Keratinocyte (primary cell): ENCODE results near the gene SLC44A1. TPM values are rescaled to one million over a fixed set of nuclear protein-coding genes. Genes with fewer than 3 reads are reported as not detected.

Experiments used
- DNase-seq: peaks from one replicate; pipeline ENCODE4 v3.0.0-alpha.2; 2011; ENCODE audit warnings: low read depth, missing footprints, low spot score
- FAIRE-seq: peaks from 2 replicates; lab custom pipeline; 2011; peaks lifted over from hg19 to GRCh38; lab: Jason Lieb, UNC
- H2AFZ ChIP-seq: 2 replicates; pipeline ENCODE4 v1.6.0; 2012; ENCODE audit warnings: low read length, control low read depth, inconsistent platforms; ENCODE audit not compliant: control insufficient read depth
- H3K27ac ChIP-seq: 2 replicates; pipeline ENCODE4 v1.5.1; 2011; ENCODE audit warnings: low read length; ENCODE audit not compliant: control insufficient read depth, insufficient read depth
- H3K27me3 ChIP-seq: 3 replicates; pipeline ENCODE4 v1.6.0; 2011; ENCODE audit warnings: low read length; ENCODE audit not compliant: control insufficient read depth, insufficient read depth; ENCODE audit errors: extremely low read depth
- H3K36me3 ChIP-seq, 2 experiments: 2 replicates in 1 of 2; 3 replicates in 1 of 2; pipeline ENCODE4 v1.5.1; 2011; ENCODE audit warnings: low read length in 2 of 2, mild to moderate bottlenecking in 1 of 2; ENCODE audit not compliant: control insufficient read depth in 2 of 2, insufficient read depth in 2 of 2; ENCODE audit errors: extremely low read depth in 1 of 2
- H3K4me1 ChIP-seq: 3 replicates; pipeline ENCODE4 v1.5.1; 2011; ENCODE audit warnings: low read length; ENCODE audit not compliant: control insufficient read depth, insufficient read depth; ENCODE audit errors: extremely low read depth
- H3K4me2 ChIP-seq: 3 replicates; pipeline ENCODE4 v1.6.0; 2011; ENCODE audit warnings: low read depth, low read length; ENCODE audit not compliant: control insufficient read depth, insufficient read depth; ENCODE audit errors: extremely low read depth
- H3K4me3 ChIP-seq, 3 experiments: fragments of 200-600 bp in 1 of 3; sonication (generic) in 1 of 3; 2 replicates in 2 of 3; 3 replicates in 1 of 3; pipeline ENCODE4 v1.5.1; 2011 to 2016; ENCODE audit warnings: low read length in 3 of 3, mild to moderate bottlenecking in 3 of 3, control low read depth in 2 of 3, inconsistent platforms in 1 of 3, low read depth in 1 of 3, mixed read lengths in 1 of 3, mixed run types in 1 of 3, moderate library complexity in 1 of 3; ENCODE audit not compliant: control insufficient read depth in 2 of 3, insufficient read depth in 2 of 3; ENCODE audit errors: extremely low read depth in 1 of 3
- H3K79me2 ChIP-seq: 2 replicates; pipeline ENCODE4 v1.6.0; 2012; ENCODE audit warnings: low read length; ENCODE audit not compliant: control insufficient read depth, insufficient read depth
- H3K9ac ChIP-seq: 3 replicates; pipeline ENCODE4 v1.6.0; 2011; ENCODE audit warnings: low read length; ENCODE audit not compliant: control insufficient read depth, insufficient read depth; ENCODE audit errors: extremely low read depth
- H3K9me1 ChIP-seq: 3 replicates; pipeline ENCODE4 v1.6.0; 2011; ENCODE audit warnings: low read length; ENCODE audit not compliant: control insufficient read depth, insufficient read depth; ENCODE audit errors: extremely low read depth
- H3K9me3 ChIP-seq: 2 replicates; pipeline ENCODE4 v1.5.1; 2012; ENCODE audit warnings: low read depth, low read length; ENCODE audit not compliant: control insufficient read depth
- H4K20me1 ChIP-seq: 3 replicates; pipeline ENCODE4 v1.6.0; 2011; ENCODE audit warnings: low read length; ENCODE audit not compliant: control insufficient read depth, insufficient read depth; ENCODE audit errors: extremely low read depth
- EZH2 ChIP-seq: IDR thresholded peaks from one replicate; pipeline ENCODE4 v1.6.1; 2012; ENCODE audit warnings: inconsistent platforms, mild to moderate bottlenecking, low read length, moderate library complexity
- dilution Hi-C: fragments of 300-500 bp; cut with MboI; formaldehyde crosslinking; loops from one replicate; pipeline ENCODE4 v1.7.0; 2020; ENCODE audit warnings: low sequenced_read_pairs; ENCODE audit not compliant: extremely low pct_ligation_motif_present
- polyA plus RNA-seq, 5 experiments: library from polyadenylated mRNA; depleted of rRNA in 3 of 5; stranded (reverse) in 3 of 5; stranded (forward) in 1 of 5; unstranded in 1 of 5; fragments of >200 nt; gene quantifications; 1 replicate in 1 of 5; 2 replicates in 3 of 5; 3 replicates in 1 of 5; pipeline versions ENCODE4 v1.2.1 to v1.2.3, GENCODE V29; 2011 to 2012; ENCODE audit warnings: missing spikeins in 2 of 5, low read depth in 1 of 5, low replicate concordance in 1 of 5
- TF ChIP-seq, protein P1 (sequence below), 3 experiments: IDR thresholded peaks in 1 of 3; conservative IDR thresholded peaks in 1 of 3; optimal IDR thresholded peaks in 1 of 3; 2 replicates in 2 of 3; 3 replicates in 1 of 3; pipeline versions ENCODE3 to v1.5.1; 2011; ENCODE audit warnings: low read length in 3 of 3, mild to moderate bottlenecking in 3 of 3, moderate library complexity in 2 of 3, control low read depth in 1 of 3, inconsistent platforms in 1 of 3; ENCODE audit not compliant: insufficient read depth in 2 of 3; ENCODE audit errors: extremely low read depth in 1 of 3

The SLC44A1 gene
- polyA plus RNA-seq, 1 donor (not counting 4 experiments of a cell fraction or from before 2014, with no cell fraction given): 22.9 TPM

DNA sequence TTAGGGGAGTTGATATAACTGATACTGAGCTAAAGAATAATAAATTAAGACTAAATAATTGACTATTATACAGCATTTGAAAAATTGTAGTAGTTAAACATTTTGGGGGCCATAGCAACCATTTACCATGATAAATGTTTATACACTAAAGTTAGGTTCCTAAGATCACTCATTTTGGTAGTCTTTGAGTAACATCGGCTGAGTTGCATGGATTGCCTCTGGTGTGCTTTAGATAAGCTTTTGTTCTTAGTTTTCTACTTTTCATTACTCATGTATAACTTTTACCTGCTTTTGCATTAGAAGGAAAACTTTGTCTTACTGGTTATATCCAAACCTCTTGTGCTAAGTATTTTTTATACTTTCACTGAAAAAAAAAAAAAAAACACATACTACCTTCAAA is 101.2 kb downstream of the SLC44A1 start:
- Histone ChIP-seq H3K9me3 (no peaks in the 10 kb centered on the region), H3K27me3 (no peaks in the 10 kb centered on the region), H3K9ac (no peak overlapping the region), H4K20me1 (no peaks in the 10 kb centered on the region), H3K27ac (no peak overlapping the region), H2AFZ (no peak overlapping the region), H3K36me3 (no peaks in the 10 kb centered on the region), H3K9me1 (no peaks in the 10 kb centered on the region), H3K4me3 (no peak overlapping the region), H3K4me2 (no peak overlapping the region), H3K79me2 (no peaks in the 10 kb centered on the region), H3K4me1 (no peaks in the 10 kb centered on the region)
- TF ChIP-seq, protein P1, sequence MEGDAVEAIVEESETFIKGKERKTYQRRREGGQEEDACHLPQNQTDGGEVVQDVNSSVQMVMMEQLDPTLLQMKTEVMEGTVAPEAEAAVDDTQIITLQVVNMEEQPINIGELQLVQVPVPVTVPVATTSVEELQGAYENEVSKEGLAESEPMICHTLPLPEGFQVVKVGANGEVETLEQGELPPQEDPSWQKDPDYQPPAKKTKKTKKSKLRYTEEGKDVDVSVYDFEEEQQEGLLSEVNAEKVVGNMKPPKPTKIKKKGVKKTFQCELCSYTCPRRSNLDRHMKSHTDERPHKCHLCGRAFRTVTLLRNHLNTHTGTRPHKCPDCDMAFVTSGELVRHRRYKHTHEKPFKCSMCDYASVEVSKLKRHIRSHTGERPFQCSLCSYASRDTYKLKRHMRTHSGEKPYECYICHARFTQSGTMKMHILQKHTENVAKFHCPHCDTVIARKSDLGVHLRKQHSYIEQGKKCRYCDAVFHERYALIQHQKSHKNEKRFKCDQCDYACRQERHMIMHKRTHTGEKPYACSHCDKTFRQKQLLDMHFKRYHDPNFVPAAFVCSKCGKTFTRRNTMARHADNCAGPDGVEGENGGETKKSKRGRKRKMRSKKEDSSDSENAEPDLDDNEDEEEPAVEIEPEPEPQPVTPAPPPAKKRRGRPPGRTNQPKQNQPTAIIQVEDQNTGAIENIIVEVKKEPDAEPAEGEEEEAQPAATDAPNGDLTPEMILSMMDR (optimal IDR thresholded peaks at IDR 0.05 in 1 of 3, IDR thresholded peaks at IDR 0.05 in 1 of 3, conservative IDR thresholded peaks at IDR 0.05 in 1 of 3; ENCODE audit: extremely low read depth in 1 of 3, insufficient read depth in 2 of 3, low read length in 3 of 3): no peak
- TF ChIP-seq EZH2: no peak
- dilution Hi-C loops: no loop called here
- no peak for DNase-seq
- no peak for FAIRE-seq

DNA sequence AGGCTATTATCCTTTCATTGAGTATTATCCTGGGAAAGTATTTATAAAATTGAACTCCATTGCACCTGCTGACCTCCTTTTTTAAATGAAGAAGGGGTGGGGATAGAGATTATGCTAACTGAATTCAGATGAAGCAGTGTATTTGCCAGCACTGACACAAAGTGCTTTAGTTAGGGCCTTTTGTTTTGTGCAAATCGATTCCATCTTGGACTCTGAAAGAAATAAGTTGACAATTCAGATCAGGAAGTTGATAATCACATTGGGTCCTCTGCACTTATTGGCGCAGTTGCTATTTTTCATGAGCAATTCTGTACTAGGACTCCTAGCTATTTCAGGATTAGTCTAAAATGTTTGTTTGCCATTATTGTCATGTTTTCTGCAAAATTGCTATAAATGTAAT is 101.8 kb downstream of the SLC44A1 start:
- FAIRE-seq (no peak), DNase-seq (no peak)
- no peaks in the 10 kb centered on the region for H3K79me2 ChIP-seq
- H2AFZ ChIP-seq: no peak overlapping the region
- H3K4me3 ChIP-seq: no peak overlapping the region
- H3K9me1 ChIP-seq: no peaks in the 10 kb centered on the region
- no peaks in the 10 kb centered on the region for H3K9me3 ChIP-seq
- H4K20me1 ChIP-seq: no peaks in the 10 kb centered on the region
- no peaks in the 10 kb centered on the region for H3K4me1 ChIP-seq
- dilution Hi-C loops: no loop called here
- TF ChIP-seq, protein P1 (optimal IDR thresholded peaks at IDR 0.05 in 1 of 3, IDR thresholded peaks at IDR 0.05 in 1 of 3, conservative IDR thresholded peaks at IDR 0.05 in 1 of 3; ENCODE audit: extremely low read depth in 1 of 3, insufficient read depth in 2 of 3, low read length in 3 of 3): no peak
- TF ChIP-seq EZH2: no peak
- no peak overlapping the region for H3K9ac ChIP-seq
- H3K27ac ChIP-seq: no peak overlapping the region
- H3K27me3 ChIP-seq: no peaks in the 10 kb centered on the region
- no peak overlapping the region for H3K4me2 ChIP-seq
- no peaks in the 10 kb centered on the region for H3K36me3 ChIP-seq
